HFFc6 (cell line): ENCODE results near the gene BSG. TPM values are rescaled to one million over a fixed set of nuclear protein-coding genes. Genes with fewer than 3 reads are reported as not detected.

Experiments used
- DNase-seq: peaks from one replicate; pipeline ENCODE4 v3.0.0-alpha.2; 2018
- H3K27ac Mint-ChIP-seq: 2 replicates; pipeline ENCODE4 v1.8.0; 2020; ENCODE audit warnings: mild to moderate bottlenecking, mixed read lengths
- H3K27me3 Mint-ChIP-seq: 2 replicates; pipeline ENCODE4 v1.8.0; 2021; ENCODE audit warnings: mild to moderate bottlenecking, moderate library complexity, mixed read lengths; ENCODE audit not compliant: insufficient read depth
- H3K36me3 Mint-ChIP-seq: 2 replicates; pipeline ENCODE4 v1.8.0; 2021; ENCODE audit warnings: low read depth, mixed read lengths
- H3K4me1 Mint-ChIP-seq: 2 replicates; pipeline ENCODE4 v1.8.0; 2020; ENCODE audit warnings: low read depth, mixed read lengths
- H3K4me3 Mint-ChIP-seq: 2 replicates; pipeline ENCODE4 v1.8.0; 2020; ENCODE audit warnings: mild to moderate bottlenecking, moderate library complexity, mixed read lengths
- H3K9me3 Mint-ChIP-seq: 2 replicates; pipeline ENCODE4 v1.8.0; 2020; ENCODE audit warnings: mild to moderate bottlenecking, mixed read lengths
- CTCF ChIP-seq: fragments of 200-600 bp; sonication (generic); IDR thresholded peaks from 2 replicates; pipeline ENCODE4 v1.5.0; 2021; ENCODE audit warnings: antibody characterized with exemption, mild to moderate bottlenecking
- total RNA-seq, 6 experiments: library from RNA; stranded (reverse); fragmentation: NEBNext Ultra II Directional; extraction: Animal tissue kit (Norgen Biotek cat#: 25700); gene quantifications; 2 replicates in 1 of 6; 3 replicates in 5 of 6; pipeline ENCODE4 v1.2.3, GENCODE V29; 2021

Gene BSG
- total RNA-seq, 6 experiments from 2014 or later, result 422 to 534 (median 465) TPM

DNA sequence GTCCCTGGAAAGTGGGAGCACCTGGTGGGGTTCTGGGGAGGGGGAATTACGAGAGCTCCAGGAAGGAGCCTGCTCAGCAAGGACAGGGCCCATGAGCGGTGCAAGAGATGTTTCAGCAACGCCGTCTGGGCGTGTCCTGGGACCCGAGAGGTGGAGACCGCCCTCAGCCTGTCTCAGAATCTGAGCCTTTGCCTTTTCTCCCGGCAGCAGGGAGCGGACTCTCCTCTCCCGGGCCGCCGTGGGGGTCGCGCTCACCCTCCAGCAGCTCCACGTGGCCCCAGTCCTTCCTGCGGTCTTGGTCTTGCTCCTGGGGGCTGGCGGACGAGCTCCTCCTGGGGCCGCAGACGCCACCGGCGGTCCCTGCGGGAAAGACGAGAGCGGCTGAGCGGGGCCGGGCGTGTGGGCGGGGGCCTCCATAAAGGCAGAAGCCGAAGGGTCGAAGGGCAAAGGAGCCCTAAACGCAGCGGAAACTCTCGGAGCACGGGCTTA lies 60.2 kb downstream of the BSG start:
- Mint-ChIP-seq H3K36me3 (peaks cover 11% of the 10 kb centered on the region), H3K4me3 (peak overlapping the region; percentile 96), H3K27me3 (peaks cover 7% of the 10 kb centered on the region; the same call in 1 of the 2 replicates), H3K27ac (peak overlapping the region; percentile 92), H3K9me3 (no peaks in the 10 kb centered on the region), H3K4me1 (peaks cover 15% of the 10 kb centered on the region)
- peak; percentile 41 for DNase-seq
- TF ChIP-seq CTCF, result no peak

Other genes starting within 250 kb of the BSG start
- gene MIER2, start 227.8 kb upstream of the BSG start, total RNA-seq, result 10 to 100 TPM; 31.7 to 42.2 (median 33.4) TPM
- not detected for gene C2CD4C, start 163.4 kb upstream of the BSG start, total RNA-seq
- not detected for gene SHC2, start 111.6 kb upstream of the BSG start, total RNA-seq
- under 1 TPM; 0.11 to 0.47 (median 0.21) TPM for gene MADCAM1, start 76.1 kb upstream of the BSG start, total RNA-seq
- gene TPGS1, start 65.1 kb upstream of the BSG start, total RNA-seq, result 10 to 100 TPM; 20.2 to 24.7 (median 21.1) TPM
- gene CDC34, start 40.8 kb upstream of the BSG start, total RNA-seq, result 10 to 100 TPM; 63.8 to 79.9 (median 64.6) TPM
- under 1 TPM in 1 of 6 experiments, not detected in 5; 0.24 TPM for gene GZMM, start 28.5 kb upstream of the BSG start, total RNA-seq
- 1 to 10 TPM; 2.8 to 3.6 (median 3.1) TPM for gene HCN2, start 17.3 kb downstream of the BSG start, total RNA-seq
- 10 to 100 TPM; 29.9 to 44.2 (median 34.7) TPM for gene POLRMT, start 60.9 kb downstream of the BSG start, total RNA-seq
- under 1 TPM in 2 of 6 experiments, not detected in 4; 0.17 to 0.18 TPM for gene FGF22, start 67.3 kb downstream of the BSG start, total RNA-seq
- gene RNF126, start 90.6 kb downstream of the BSG start, total RNA-seq, result 10 to 100 TPM; 35.8 to 39.2 (median 38.2) TPM
- gene FSTL3, start 103.8 kb downstream of the BSG start, total RNA-seq, result 100 to 1,000 TPM in 3 of 6 experiments, 10 to 100 TPM in 3; 97.1 to 123 (median 101) TPM
- not detected for gene PRSS57, start 122.9 kb downstream of the BSG start, total RNA-seq
- gene PALM, start 136.3 kb downstream of the BSG start, total RNA-seq, result under 1 TPM in 2 of 6 experiments, not detected in 4; 0.14 to 0.15 TPM
- under 1 TPM in 2 of 6 experiments, not detected in 4; 0.05 to 0.07 TPM for gene MISP, start 178.5 kb downstream of the BSG start, total RNA-seq
- 100 to 1,000 TPM; 307 to 421 (median 380) TPM for gene PTBP1, start 224.9 kb downstream of the BSG start, total RNA-seq
- under 1 TPM in 1 of 6 experiments, not detected in 5; 0.09 TPM for gene PLPPR3, start 249.4 kb downstream of the BSG start, total RNA-seq